Astrocyte (in vitro differentiated cells and primary cell): ENCODE measurements around the gene MLPH. TPM values are rescaled to one million over a fixed set of nuclear protein-coding genes. Genes with fewer than 3 reads are reported as not detected.

Experiments
- microRNA-seq: library from miRNA; unstranded; fragments of <30 nt; microRNA quantifications from one replicate; pipeline ENCODE4 v1.2.0, GENCODE V29; 2020
- total RNA-seq: library from RNA; stranded (reverse); gene quantifications from 2 replicates; pipeline ENCODE4 v1.2.1, GENCODE V29; 2021

The MLPH gene
- total RNA-seq, 1 donor from 2014 or later, result 14.2 TPM

Small RNA genes lying within 50 kb of the gene (microRNA-seq; reads per million reads assigned to microRNA genes)
- gene MIR6811, result not detected

Other genes starting within 250 kb of the MLPH start
- 200 and 560 TPM in 2 replicates for gene COL6A3, start 73.1 kb upstream of the MLPH start, total RNA-seq
- gene PRLH, start 79.3 kb downstream of the MLPH start, total RNA-seq, result not detected in 2 replicates
- gene RAB17, start 103.5 kb downstream of the MLPH start, total RNA-seq, result 0.34 and 1.4 TPM in 2 replicates
- 83.3 and 84.1 TPM in 2 replicates for gene LRRFIP1, start 140.3 kb downstream of the MLPH start, total RNA-seq